Neural cell (in vitro differentiated cells): ENCODE data around the gene LPAR6. TPM values are rescaled to one million over a fixed set of nuclear protein-coding genes. Genes with fewer than 3 reads are reported as not detected.

Source experiments
- H2AFZ ChIP-seq: fragments of 200-600, 300-800 bp; sonication (generic), shearing (Covaris generic); 2 replicates; pipeline ENCODE4 v1.6.0; 2014; ENCODE audit warnings: low read depth, mild to moderate bottlenecking, antibody characterized with exemption, low read length, moderate library complexity
- H3F3A ChIP-seq: fragments of 200-600 bp; shearing (Covaris generic); 2 replicates; pipeline ENCODE4 v1.6.1; 2016; ENCODE audit warnings: mild to moderate bottlenecking, moderate library complexity, mixed read lengths, antibody characterized with exemption, low read length; ENCODE audit not compliant: insufficient read depth, poor library complexity, severe bottlenecking
- H3K27ac ChIP-seq: fragments of 200-600, 300-800 bp; sonication (generic), shearing (Covaris generic); 2 replicates; pipeline ENCODE4 v1.5.1; 2014; ENCODE audit warnings: mild to moderate bottlenecking, low read length, moderate library complexity
- H3K27me3 ChIP-seq: fragments of 300-800, 200-600 bp; sonication (generic), shearing (Covaris generic); 2 replicates; pipeline ENCODE4 v1.6.0; 2014; ENCODE audit warnings: mild to moderate bottlenecking, low read depth, low read length, moderate library complexity; ENCODE audit not compliant: insufficient read depth
- H3K36me3 ChIP-seq: fragments of 300-800, 200-600 bp; sonication (generic), shearing (Covaris generic); 2 replicates; pipeline ENCODE4 v1.5.1; 2014; ENCODE audit warnings: mild to moderate bottlenecking, antibody characterized with exemption, low read length, moderate library complexity; ENCODE audit not compliant: insufficient read depth
- H3K4me2 ChIP-seq: fragments of 300-800, 200-600 bp; sonication (generic), shearing (Covaris generic); 2 replicates; pipeline ENCODE4 v1.6.0; 2014; ENCODE audit warnings: mild to moderate bottlenecking, low read length
- H3K4me3 ChIP-seq: fragments of 300-800, 200-600 bp; sonication (generic), shearing (Covaris generic); 2 replicates; pipeline ENCODE4 v1.5.1; 2014; ENCODE audit warnings: mild to moderate bottlenecking, low read length, moderate library complexity
- H3K79me2 ChIP-seq: fragments of 200-600 bp; shearing (Covaris generic); replicated peaks from 2 replicates; pipeline ENCODE4 v1.6.0; 2014; ENCODE audit warnings: mild to moderate bottlenecking, low read length, moderate library complexity; ENCODE audit not compliant: insufficient read depth
- H3K9ac ChIP-seq: fragments of 300-800, 200-600 bp; sonication (generic), shearing (Covaris generic); 2 replicates; pipeline ENCODE4 v1.6.1; 2016; ENCODE audit warnings: mild to moderate bottlenecking, low read length, mixed read lengths
- H3K9me2 ChIP-seq: fragments of 200-600 bp; shearing (Covaris generic); 2 replicates; pipeline ENCODE4 v1.6.1; 2016; ENCODE audit warnings: mild to moderate bottlenecking, low read length, mixed read lengths; ENCODE audit not compliant: insufficient read depth
- H3K9me3 ChIP-seq: fragments of 200-600, 300-800 bp; sonication (generic), shearing (Covaris generic); 2 replicates; pipeline ENCODE4 v1.6.1; 2016; ENCODE audit warnings: mild to moderate bottlenecking, mixed run types, low read length, moderate library complexity, mixed read lengths
- H4K20me1 ChIP-seq: fragments of 200-600 bp; shearing (Covaris generic); 2 replicates; pipeline ENCODE4 v1.6.1; 2016; ENCODE audit warnings: mild to moderate bottlenecking, mixed run types; ENCODE audit not compliant: insufficient read depth
- EP300 ChIP-seq: fragments of 450-650 bp; conservative IDR thresholded peaks from 2 replicates; pipeline ENCODE4 v1.6.1; 2014; ENCODE audit warnings: antibody characterized with exemption, mild to moderate bottlenecking, moderate library complexity; ENCODE audit not compliant: poor library complexity, severe bottlenecking
- EZH2 ChIP-seq: fragments of 200-600, 300-800 bp; shearing (Covaris generic), sonication (generic); IDR thresholded peaks from 2 replicates; pipeline ENCODE4 v1.6.1; 2014; ENCODE audit warnings: antibody characterized with exemption, low read length, borderline replicate concordance, mild to moderate bottlenecking; ENCODE audit not compliant: insufficient read depth, poor library complexity, severe bottlenecking
- MXI1 ChIP-seq: fragments of 450-650 bp; conservative IDR thresholded peaks from 2 replicates; pipeline ENCODE4 v1.6.1; 2014; ENCODE audit warnings: antibody characterized with exemption, mild to moderate bottlenecking; ENCODE audit not compliant: poor library complexity, severe bottlenecking
- POLR2AphosphoS5 ChIP-seq: IDR thresholded peaks from 2 replicates; pipeline ENCODE4 v1.6.1; 2012
- RAD21 ChIP-seq: fragments of 450-650 bp; conservative IDR thresholded peaks from 2 replicates; pipeline ENCODE4 v1.6.1; 2014; ENCODE audit warnings: antibody characterized with exemption, mild to moderate bottlenecking, moderate library complexity
- SMC3 ChIP-seq: fragments of 450-650 bp; conservative IDR thresholded peaks from 2 replicates; pipeline ENCODE4 v1.6.1; 2014; ENCODE audit warnings: antibody characterized with exemption, mild to moderate bottlenecking, moderate library complexity; ENCODE audit not compliant: poor library complexity
- TAF1 ChIP-seq: IDR thresholded peaks from 2 replicates; pipeline ENCODE4 v1.6.1; 2012; ENCODE audit warnings: low read depth
- polyA plus RNA-seq: library from polyadenylated mRNA; depleted of rRNA; stranded (reverse); fragments of >200 nt; gene quantifications from 2 replicates; pipeline ENCODE4 v1.2.3, GENCODE V29; 2014
- TF ChIP-seq, protein P1 (sequence below): IDR thresholded peaks from 2 replicates; pipeline ENCODE4 v1.6.1; 2012; ENCODE audit warnings: borderline replicate concordance
- TF ChIP-seq, protein P2 (sequence below): fragments of 450-650 bp; IDR thresholded peaks from 2 replicates; pipeline ENCODE4 v1.5.1; 2014; ENCODE audit warnings: antibody characterized with exemption, mild to moderate bottlenecking, moderate library complexity; ENCODE audit not compliant: poor library complexity, severe bottlenecking

The LPAR6 gene
- polyA plus RNA-seq, 1 donor from 2014 or later, result not detected

- Histone ChIP-seq H3K4me3 (no peak overlapping the region), H3K9me3 (no peaks in the 10 kb centered on the region), H3K4me2 (no peak overlapping the region), H2AFZ (no peak overlapping the region), H3K27ac (no peak overlapping the region), H4K20me1 (no peaks in the 10 kb centered on the region), H3K79me2 (no peaks in the 10 kb centered on the region), H3K9me2 (no peaks in the 10 kb centered on the region), H3K36me3 (no peaks in the 10 kb centered on the region), H3K9ac (no peak overlapping the region), H3K27me3 (no peaks in the 10 kb centered on the region), H3F3A (no peaks in the 10 kb centered on the region)
- TF ChIP-seq MXI1 (no peak), POLR2AphosphoS5 (no peak), EP300 (no peak), RAD21 (no peak), EZH2 (no peak), SMC3 (no peak), TAF1 (no peak)
- TF ChIP-seq, protein P1, sequence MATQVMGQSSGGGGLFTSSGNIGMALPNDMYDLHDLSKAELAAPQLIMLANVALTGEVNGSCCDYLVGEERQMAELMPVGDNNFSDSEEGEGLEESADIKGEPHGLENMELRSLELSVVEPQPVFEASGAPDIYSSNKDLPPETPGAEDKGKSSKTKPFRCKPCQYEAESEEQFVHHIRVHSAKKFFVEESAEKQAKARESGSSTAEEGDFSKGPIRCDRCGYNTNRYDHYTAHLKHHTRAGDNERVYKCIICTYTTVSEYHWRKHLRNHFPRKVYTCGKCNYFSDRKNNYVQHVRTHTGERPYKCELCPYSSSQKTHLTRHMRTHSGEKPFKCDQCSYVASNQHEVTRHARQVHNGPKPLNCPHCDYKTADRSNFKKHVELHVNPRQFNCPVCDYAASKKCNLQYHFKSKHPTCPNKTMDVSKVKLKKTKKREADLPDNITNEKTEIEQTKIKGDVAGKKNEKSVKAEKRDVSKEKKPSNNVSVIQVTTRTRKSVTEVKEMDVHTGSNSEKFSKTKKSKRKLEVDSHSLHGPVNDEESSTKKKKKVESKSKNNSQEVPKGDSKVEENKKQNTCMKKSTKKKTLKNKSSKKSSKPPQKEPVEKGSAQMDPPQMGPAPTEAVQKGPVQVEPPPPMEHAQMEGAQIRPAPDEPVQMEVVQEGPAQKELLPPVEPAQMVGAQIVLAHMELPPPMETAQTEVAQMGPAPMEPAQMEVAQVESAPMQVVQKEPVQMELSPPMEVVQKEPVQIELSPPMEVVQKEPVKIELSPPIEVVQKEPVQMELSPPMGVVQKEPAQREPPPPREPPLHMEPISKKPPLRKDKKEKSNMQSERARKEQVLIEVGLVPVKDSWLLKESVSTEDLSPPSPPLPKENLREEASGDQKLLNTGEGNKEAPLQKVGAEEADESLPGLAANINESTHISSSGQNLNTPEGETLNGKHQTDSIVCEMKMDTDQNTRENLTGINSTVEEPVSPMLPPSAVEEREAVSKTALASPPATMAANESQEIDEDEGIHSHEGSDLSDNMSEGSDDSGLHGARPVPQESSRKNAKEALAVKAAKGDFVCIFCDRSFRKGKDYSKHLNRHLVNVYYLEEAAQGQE, result no peak
- TF ChIP-seq, protein P2, sequence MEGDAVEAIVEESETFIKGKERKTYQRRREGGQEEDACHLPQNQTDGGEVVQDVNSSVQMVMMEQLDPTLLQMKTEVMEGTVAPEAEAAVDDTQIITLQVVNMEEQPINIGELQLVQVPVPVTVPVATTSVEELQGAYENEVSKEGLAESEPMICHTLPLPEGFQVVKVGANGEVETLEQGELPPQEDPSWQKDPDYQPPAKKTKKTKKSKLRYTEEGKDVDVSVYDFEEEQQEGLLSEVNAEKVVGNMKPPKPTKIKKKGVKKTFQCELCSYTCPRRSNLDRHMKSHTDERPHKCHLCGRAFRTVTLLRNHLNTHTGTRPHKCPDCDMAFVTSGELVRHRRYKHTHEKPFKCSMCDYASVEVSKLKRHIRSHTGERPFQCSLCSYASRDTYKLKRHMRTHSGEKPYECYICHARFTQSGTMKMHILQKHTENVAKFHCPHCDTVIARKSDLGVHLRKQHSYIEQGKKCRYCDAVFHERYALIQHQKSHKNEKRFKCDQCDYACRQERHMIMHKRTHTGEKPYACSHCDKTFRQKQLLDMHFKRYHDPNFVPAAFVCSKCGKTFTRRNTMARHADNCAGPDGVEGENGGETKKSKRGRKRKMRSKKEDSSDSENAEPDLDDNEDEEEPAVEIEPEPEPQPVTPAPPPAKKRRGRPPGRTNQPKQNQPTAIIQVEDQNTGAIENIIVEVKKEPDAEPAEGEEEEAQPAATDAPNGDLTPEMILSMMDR, result no peak
These were observed 19.7 kb downstream of the LPAR6 start for GRCh38 chr13:48393030-48393697.

- H3K27ac ChIP-seq, result no peak overlapping the region
- no peak overlapping the region for H3K9ac ChIP-seq
- no peaks in the 10 kb centered on the region for H3K9me2 ChIP-seq
- H3K27me3 ChIP-seq, result no peaks in the 10 kb centered on the region
- no peaks in the 10 kb centered on the region for H3F3A ChIP-seq
- H3K79me2 ChIP-seq, result no peaks in the 10 kb centered on the region
- no peaks in the 10 kb centered on the region for H3K9me3 ChIP-seq
- TF ChIP-seq, protein P1, result no peak
- H3K4me2 ChIP-seq, result no peak overlapping the region
- no peak overlapping the region for H2AFZ ChIP-seq
- H4K20me1 ChIP-seq, result no peaks in the 10 kb centered on the region
- no peak overlapping the region for H3K4me3 ChIP-seq
- H3K36me3 ChIP-seq, result no peaks in the 10 kb centered on the region
These were observed 21.7 kb downstream of the LPAR6 start for GRCh38 chr13:48391257-48391656.
